GM18499 (cell line): ENCODE measurements around the gene GLIS2.

Experiments
- ATAC-seq: cut with Tn5 transposase; IDR thresholded peaks from one replicate; pipeline ENCODE4 v1.9.1; 2021; ENCODE audit warnings: moderate number of reproducible peaks; ENCODE audit not compliant: insufficient read depth, unreplicated experiment

GLIS2 gene

GRCh38 chr16:4365014-4365406 is 49.1 kb downstream of the GLIS2 start:
- ATAC-seq, result no peak

- ATAC-seq, result no peak
Measured at GRCh38 chr16:4365615-4366014, 49.7 kb downstream of the GLIS2 start.

GRCh38 chr16:4366016-4366415 is 50.1 kb downstream of the GLIS2 start:
- no peak for ATAC-seq

GRCh38 chr16:4367393-4367856 is 51.6 kb downstream of the GLIS2 start:
- no peak for ATAC-seq

- no peak for ATAC-seq
Measured at GRCh38 chr16:4369007-4369733, 53.3 kb downstream of the GLIS2 start.

- no peak for ATAC-seq
Measured at GRCh38 chr16:4370151-4370550, 54.3 kb downstream of the GLIS2 start.

GRCh38 chr16:4370570-4371356 is 54.9 kb downstream of the GLIS2 start:
- no peak for ATAC-seq

GRCh38 chr16:4371357-4372000 is 55.6 kb downstream of the GLIS2 start, which contains the start of gene VASN:
Gene VASN (plus strand): TSS chr16:4371848. CDS start chr16:4380878, 9,030 bp downstream.
- ATAC-seq, result no peak

- ATAC-seq, result no peak
Measured at GRCh38 chr16:4372001-4372577, 56.2 kb downstream of the GLIS2 start.

- ATAC-seq, result no peak
Measured at GRCh38 chr16:4372578-4373355, 56.9 kb downstream of the GLIS2 start.

- ATAC-seq, result no peak
Measured at GRCh38 chr16:4373356-4373908, 57.6 kb downstream of the GLIS2 start.

GRCh38 chr16:4373909-4374742 is 58.3 kb downstream of the GLIS2 start:
- ATAC-seq, result no peak

GRCh38 chr16:4375717-4376116 is 59.9 kb downstream of the GLIS2 start:
- no peak for ATAC-seq

- no peak for ATAC-seq
Measured at GRCh38 chr16:4376126-4376892, 60.4 kb downstream of the GLIS2 start.

- no peak for ATAC-seq
Measured at GRCh38 chr16:4376893-4377572, 61.2 kb downstream of the GLIS2 start.

GRCh38 chr16:4377573-4378154 is 61.8 kb downstream of the GLIS2 start:
- ATAC-seq, result no peak

- no peak for ATAC-seq
Measured at GRCh38 chr16:4378161-4378666, 62.3 kb downstream of the GLIS2 start.
